ENCODE measurements around the gene TOB2.

GRCh38 chr22:41398921-41399320 lies 47.7 kb downstream of the TOB2 start:
- TF ChIP-seq CTCF (IDR thresholded peaks at IDR 0.05; ENCODE audit: low read depth, low read length) (no peak), POLR2A (IDR thresholded peaks at IDR 0.05; ENCODE audit: extremely low read depth, insufficient read length) (no peak), MYC (IDR thresholded peaks at IDR 0.05; ENCODE audit: low read depth, low read length) (no peak)

Measured in NB4 (cell line).